Stimulated activated CD8-positive, alpha-beta memory T cell treated with anti-CD3 and anti-CD28 coated beads, Interleukin-7, amount 100 ng/mL, for 24 hours (primary cell): ENCODE results near the gene G2E3.
"Not testable (repeated sequence)": the region's sequence is repeated elsewhere in the genome, so short reads cannot be mapped to it uniquely, and the experiment has no call there.

Source experiments
- DNase-seq: peaks from one replicate; pipeline ENCODE4 v3.0.0-alpha.2; 2020; ENCODE audit warnings: low read depth

G2E3 gene

GRCh38 chr14:30560581-30560980 lies 1.6 kb downstream of the G2E3 start:
- no peak for DNase-seq

GRCh38 chr14:30564235-30564867 lies 5.4 kb downstream of the G2E3 start:
- no peak for DNase-seq

GRCh38 chr14:30564868-30565248 lies 5.9 kb downstream of the G2E3 start:
- no peak for DNase-seq

GRCh38 chr14:30569216-30569902 lies 10.4 kb downstream of the G2E3 start:
- no peak for DNase-seq

- DNase-seq, result no peak
These were observed 10.9 kb downstream of the G2E3 start for GRCh38 chr14:30569903-30570226.

GRCh38 chr14:30572237-30572636 lies 13.3 kb downstream of the G2E3 start:
- DNase-seq, result no peak

- DNase-seq, result no peak
These were observed 13.8 kb downstream of the G2E3 start for GRCh38 chr14:30572771-30573170.

GRCh38 chr14:30573226-30573814 lies 14.4 kb downstream of the G2E3 start:
- DNase-seq, result no peak

- no peak for DNase-seq
These were observed 15.0 kb downstream of the G2E3 start for GRCh38 chr14:30573966-30574365.

GRCh38 chr14:30574777-30575176 lies 15.8 kb downstream of the G2E3 start:
- DNase-seq, result not testable (repeated sequence)

- DNase-seq, result not testable (repeated sequence)
These were observed 17.4 kb downstream of the G2E3 start for GRCh38 chr14:30576333-30576732.

- no peak for DNase-seq
These were observed 21.8 kb downstream of the G2E3 start for GRCh38 chr14:30580616-30581282.

- DNase-seq, result no peak
These were observed 22.3 kb downstream of the G2E3 start for GRCh38 chr14:30581283-30581625.

- DNase-seq, result no peak
These were observed 23.4 kb downstream of the G2E3 start for GRCh38 chr14:30582376-30582775.

- no peak for DNase-seq
These were observed 25.2 kb downstream of the G2E3 start for GRCh38 chr14:30584058-30584630.

- DNase-seq, result no peak
These were observed 26.2 kb downstream of the G2E3 start for GRCh38 chr14:30585204-30585603.

GRCh38 chr14:30587141-30587540 lies 28.2 kb downstream of the G2E3 start:
- DNase-seq, result no peak

GRCh38 chr14:30588873-30589272 lies 29.9 kb downstream of the G2E3 start:
- no peak for DNase-seq

- no peak for DNase-seq
These were observed 38.0 kb downstream of the G2E3 start for GRCh38 chr14:30596935-30597334.

GRCh38 chr14:30597504-30597903 lies 38.5 kb downstream of the G2E3 start:
- DNase-seq, result no peak

GRCh38 chr14:30600922-30601918 lies 42.3 kb downstream of the G2E3 start:
- no peak for DNase-seq

GRCh38 chr14:30603402-30603801 lies 44.4 kb downstream of the G2E3 start:
- no peak for DNase-seq
